TTC549 (cell line): Measurements from ENCODE around the gene EFCAB6.

ENCODE experiments used
- FAIRE-seq: peaks from 2 replicates; lab custom pipeline; 2012; peaks lifted over from hg19 to GRCh38; lab: Jason Lieb, UNC

EFCAB6 gene

GRCh38 chr22:43829904-43830851 lies 18.1 kb upstream of the EFCAB6 start:
- FAIRE-seq = no peak

GRCh38 chr22:43828998-43829782 lies 17.1 kb upstream of the EFCAB6 start:
- no peak for FAIRE-seq

GRCh38 chr22:43828725-43828997 lies 16.6 kb upstream of the EFCAB6 start:
- no peak for FAIRE-seq

GRCh38 chr22:43827926-43828724 lies 16.0 kb upstream of the EFCAB6 start:
- no peak for FAIRE-seq

- FAIRE-seq = no peak
Observed at GRCh38 chr22:43827003-43827735, 15.1 kb upstream of the EFCAB6 start.

- FAIRE-seq = no peak
Observed at GRCh38 chr22:43826142-43827002, 14.3 kb upstream of the EFCAB6 start.

- FAIRE-seq = no peak
Observed at GRCh38 chr22:43825651-43826050, 13.5 kb upstream of the EFCAB6 start.

- FAIRE-seq = no peak
Observed at GRCh38 chr22:43824724-43825420, 12.8 kb upstream of the EFCAB6 start.

- no peak for FAIRE-seq
Observed at GRCh38 chr22:43823911-43824665, 12.0 kb upstream of the EFCAB6 start.

- FAIRE-seq = no peak
Observed at GRCh38 chr22:43823353-43823908, 11.3 kb upstream of the EFCAB6 start.

- no peak for FAIRE-seq
Observed at GRCh38 chr22:43821606-43822425, 9.7 kb upstream of the EFCAB6 start.

- no peak for FAIRE-seq
Observed at GRCh38 chr22:43820651-43821305, 8.7 kb upstream of the EFCAB6 start.

- FAIRE-seq = no peak
Observed at GRCh38 chr22:43819931-43820640, 8.0 kb upstream of the EFCAB6 start.

GRCh38 chr22:43819421-43819921 lies 7.4 kb upstream of the EFCAB6 start:
- no peak for FAIRE-seq

GRCh38 chr22:43818981-43819380 lies 6.9 kb upstream of the EFCAB6 start:
- FAIRE-seq = no peak

- FAIRE-seq = no peak
Observed at GRCh38 chr22:43817402-43817801, 5.3 kb upstream of the EFCAB6 start.

- FAIRE-seq = no peak
Observed at GRCh38 chr22:43814264-43814663, 2.2 kb upstream of the EFCAB6 start.
